ENCODE measurements around the gene ANKRD34A. TPM values are rescaled to one million over a fixed set of nuclear protein-coding genes. Genes with fewer than 3 reads are reported as not detected.

ANKRD34A gene
- total and polyA plus RNA-seq, 12 donors = 0.66 to 1.7 (median 1.0) TPM

GRCh38 chr1:145988773-145989172, 24.4 kb upstream of the ANKRD34A start:
- DNase-seq (no peak), ATAC-seq (no peak)
- TF ChIP-seq, protein P1, sequence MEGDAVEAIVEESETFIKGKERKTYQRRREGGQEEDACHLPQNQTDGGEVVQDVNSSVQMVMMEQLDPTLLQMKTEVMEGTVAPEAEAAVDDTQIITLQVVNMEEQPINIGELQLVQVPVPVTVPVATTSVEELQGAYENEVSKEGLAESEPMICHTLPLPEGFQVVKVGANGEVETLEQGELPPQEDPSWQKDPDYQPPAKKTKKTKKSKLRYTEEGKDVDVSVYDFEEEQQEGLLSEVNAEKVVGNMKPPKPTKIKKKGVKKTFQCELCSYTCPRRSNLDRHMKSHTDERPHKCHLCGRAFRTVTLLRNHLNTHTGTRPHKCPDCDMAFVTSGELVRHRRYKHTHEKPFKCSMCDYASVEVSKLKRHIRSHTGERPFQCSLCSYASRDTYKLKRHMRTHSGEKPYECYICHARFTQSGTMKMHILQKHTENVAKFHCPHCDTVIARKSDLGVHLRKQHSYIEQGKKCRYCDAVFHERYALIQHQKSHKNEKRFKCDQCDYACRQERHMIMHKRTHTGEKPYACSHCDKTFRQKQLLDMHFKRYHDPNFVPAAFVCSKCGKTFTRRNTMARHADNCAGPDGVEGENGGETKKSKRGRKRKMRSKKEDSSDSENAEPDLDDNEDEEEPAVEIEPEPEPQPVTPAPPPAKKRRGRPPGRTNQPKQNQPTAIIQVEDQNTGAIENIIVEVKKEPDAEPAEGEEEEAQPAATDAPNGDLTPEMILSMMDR (IDR thresholded peaks at IDR 0.05) = no peak
- Histone ChIP-seq H3K36me3 (peaks cover 5 to 18% (median 17%) of the 10 kb centered on the region in 9 donors), H3K4me1 (peaks cover 20 to 93% (median 59%) of the 10 kb centered on the region in 9 donors), H3K4me3 (no peak overlapping the region), H3K9me3 (no peaks in the 10 kb centered on the region), H3K27ac (peak overlapping the region in 8 of 10 donors; percentile 8 to 97 (median 95)), H3K27me3 (no peaks in the 10 kb centered on the region)
- WGBS, 2 donors = 62% methylated on average over 5 of the region's 5 CpGs
- intact Hi-C loops (cut with DNase I) = no loop called here

DNA sequence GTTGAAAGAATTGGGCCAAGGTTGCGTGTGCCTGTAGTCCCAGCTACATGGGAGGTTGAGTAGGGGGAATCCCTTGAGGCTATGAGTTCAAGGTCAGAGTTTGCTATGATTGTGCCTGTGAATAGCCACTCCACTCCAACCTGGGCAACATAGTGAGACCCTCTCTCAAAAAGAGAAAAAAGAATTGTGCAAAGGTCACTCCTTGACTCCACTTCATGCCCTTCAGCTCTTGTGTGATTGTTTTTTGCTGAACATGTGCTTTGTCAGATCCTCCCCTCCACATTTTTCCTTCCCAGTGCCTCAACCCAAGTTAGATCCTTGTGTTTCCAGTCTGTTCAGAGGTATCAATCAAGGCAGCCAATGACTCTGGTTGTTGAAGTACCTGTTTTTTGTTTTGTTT, 23.6 kb upstream of the ANKRD34A start:
- ATAC-seq = no peak
- no peaks in the 10 kb centered on the region for H3K9me3 ChIP-seq
- TF ChIP-seq, protein P1 (IDR thresholded peaks at IDR 0.05) = no peak
- DNase-seq = no peak
- peaks cover 23 to 93% (median 62%) of the 10 kb centered on the region in 9 donors for H3K4me1 ChIP-seq
- 94 to 100% methylated on average over 1 of the region's 1 CpG for WGBS, 2 donors
- H3K27ac ChIP-seq = peak overlapping the region in 9 of 10 donors; percentile 8 to 97 (median 95)
- intact Hi-C loops (cut with DNase I) = no loop called here
- no peak overlapping the region for H3K4me3 ChIP-seq
- H3K27me3 ChIP-seq = no peaks in the 10 kb centered on the region
- peaks cover 0 to 10% (median 9%) of the 10 kb centered on the region in 9 donors for H3K36me3 ChIP-seq

- intact Hi-C loops (cut with DNase I) = no loop called here
- TF ChIP-seq, protein P1 (IDR thresholded peaks at IDR 0.05) = no peak
- WGBS, 2 donors = 76 to 83% methylated on average over 6 of the region's 6 CpGs
- Histone ChIP-seq H3K4me3 (no peak overlapping the region), H3K4me1 (peaks cover 33 to 94% (median 64%) of the 10 kb centered on the region in 9 donors), H3K27ac (peak overlapping the region; percentile 92 to 97 (median 95)), H3K36me3 (no peaks in the 10 kb centered on the region), H3K27me3 (no peaks in the 10 kb centered on the region), H3K9me3 (no peaks in the 10 kb centered on the region)
- DNase-seq (no peak), ATAC-seq (no peak)
Measured at GRCh38 chr1:145986551-145986950, 22.2 kb upstream of the ANKRD34A start.

DNA sequence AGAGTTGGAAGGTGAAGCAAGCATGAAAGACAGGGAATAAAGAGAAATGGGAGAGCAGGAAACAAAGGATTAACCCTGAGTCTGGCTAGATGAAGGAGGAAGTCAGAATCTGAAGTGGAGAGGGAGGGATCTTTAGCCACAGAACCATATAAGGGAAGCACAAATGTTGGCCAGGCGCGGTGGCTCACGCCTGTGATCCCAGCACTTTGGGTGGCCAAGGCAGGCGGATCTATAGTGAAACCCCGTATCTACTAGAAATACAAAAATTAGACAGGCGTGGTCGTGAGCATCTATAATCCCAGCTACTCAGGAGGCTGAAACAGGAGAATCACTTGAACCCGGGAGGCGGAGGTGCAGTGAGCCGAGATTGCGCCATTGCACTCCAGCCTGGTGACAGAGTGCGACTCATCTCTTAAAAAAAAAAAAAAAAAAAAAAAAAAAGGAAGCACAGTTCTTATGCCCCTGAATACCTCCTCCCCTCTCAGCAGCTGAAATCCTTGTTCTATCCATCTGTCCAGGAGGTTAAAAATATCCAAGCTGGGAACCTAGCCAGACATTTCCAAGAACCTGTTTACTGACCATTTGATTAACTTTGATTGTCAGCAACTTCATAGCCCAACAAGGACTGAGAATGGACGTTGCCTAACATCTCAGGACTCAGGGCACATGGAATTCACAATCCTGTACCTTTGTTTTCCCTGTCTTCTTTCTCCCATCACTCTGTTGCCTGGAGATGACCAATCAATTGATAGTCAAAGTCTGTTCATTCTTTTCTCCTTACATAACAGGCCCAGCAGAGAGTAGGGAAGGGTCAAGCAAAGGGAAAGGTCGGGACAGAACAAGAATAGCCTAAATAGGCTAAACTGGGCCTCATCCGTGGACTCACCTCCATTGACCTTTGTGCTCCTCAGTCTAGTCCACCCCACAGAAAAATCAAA, 21.4 kb upstream of the ANKRD34A start:
- Histone ChIP-seq H3K36me3 (no peaks in the 10 kb centered on the region), H3K4me1 (peaks cover 41 to 94% (median 67%) of the 10 kb centered on the region in 9 donors), H3K27me3 (no peaks in the 10 kb centered on the region), H3K27ac (peak overlapping the region; percentile 92 to 97 (median 95)), H3K4me3 (peak overlapping the region in 9 of 10 donors; percentile 4 to 43 (median 37)), H3K9me3 (no peaks in the 10 kb centered on the region)
- intact Hi-C loops (cut with DNase I) = no loop called here
- WGBS, 2 donors = 10 to 14% methylated on average over 15 of the region's 15 CpGs
- DNase-seq = peak; percentile 45 to 87
- TF ChIP-seq, protein P1 (IDR thresholded peaks at IDR 0.05) = no peak
- ATAC-seq = peak; percentile 43 to 63 (median 58)

All from heart right ventricle (tissue), 16 donors.